ENCODE data around the gene P4HA1. TPM values are rescaled to one million over a fixed set of nuclear protein-coding genes. Genes with fewer than 3 reads are reported as not detected.

P4HA1 gene
- total and polyA plus RNA-seq, 10 donors, result 5.3 to 74.1 (median 28.0) TPM

GRCh38 chr10:73019100-73019499 is 77.6 kb downstream of the P4HA1 start:
- H3K27me3 ChIP-seq (replicated peaks in 1 of 7), result no peaks in the 10 kb centered on the region
- H3K4me1 ChIP-seq, result no peaks in the 10 kb centered on the region
- TF ChIP-seq CTCF (IDR thresholded peaks at IDR 0.05 in 8 of 11, conservative IDR thresholded peaks at IDR 0.05 in 3 of 11), result no peak
- no peak for TF ChIP-seq POLR2A (IDR thresholded peaks at IDR 0.05)
- TF ChIP-seq POLR2AphosphoS5 (IDR thresholded peaks at IDR 0.05), result no peak
- H3K4me3 ChIP-seq, result no peak overlapping the region
- H3K36me3 ChIP-seq, result peaks cover 0 to 88% (median 35%) of the 10 kb centered on the region in 6 donors
- no peak overlapping the region for H3K27ac ChIP-seq
- no peaks in the 10 kb centered on the region for H3K9me3 ChIP-seq
- DNase-seq, result no peak
- intact Hi-C loops (cut with DNase I; ENCODE audit: low total_unique reads), result no loop called here
- WGBS, 5 donors, result 91 to 99% (median 95%) methylated on average over 1 of the region's 1 CpG

GRCh38 chr10:73018632-73019031 is 78.0 kb downstream of the P4HA1 start:
- no peak overlapping the region for H3K27ac ChIP-seq
- H3K9me3 ChIP-seq, result no peaks in the 10 kb centered on the region
- 89 to 100% (median 100%) methylated on average over 1 of the region's 1 CpG for WGBS, 5 donors
- H3K4me1 ChIP-seq, result no peaks in the 10 kb centered on the region
- intact Hi-C loops (cut with DNase I; ENCODE audit: low total_unique reads), result no loop called here
- no peak for DNase-seq
- TF ChIP-seq POLR2AphosphoS5 (IDR thresholded peaks at IDR 0.05) (no peak), CTCF (IDR thresholded peaks at IDR 0.05 in 8 of 11, conservative IDR thresholded peaks at IDR 0.05 in 3 of 11) (no peak), POLR2A (IDR thresholded peaks at IDR 0.05) (no peak)
- H3K4me3 ChIP-seq, result no peak overlapping the region
- peaks cover under 1 to 89% (median 38%) of the 10 kb centered on the region in 6 donors for H3K36me3 ChIP-seq
- H3K27me3 ChIP-seq (replicated peaks in 1 of 7), result no peaks in the 10 kb centered on the region

- DNase-seq, result no peak
- H3K27ac ChIP-seq, result no peak overlapping the region
- no peaks in the 10 kb centered on the region for H3K27me3 ChIP-seq (replicated peaks in 1 of 7)
- peaks cover 4 to 89% (median 44%) of the 10 kb centered on the region in 6 donors for H3K36me3 ChIP-seq
- H3K4me1 ChIP-seq, result no peaks in the 10 kb centered on the region
- TF ChIP-seq POLR2AphosphoS5 (IDR thresholded peaks at IDR 0.05) (no peak), CTCF (IDR thresholded peaks at IDR 0.05 in 8 of 11, conservative IDR thresholded peaks at IDR 0.05 in 3 of 11) (no peak), POLR2A (IDR thresholded peaks at IDR 0.05) (no peak)
- 87 to 100% (median 92%) methylated on average over 1 to 2 of the region's 2 CpGs for WGBS, 5 donors
- no peak overlapping the region for H3K4me3 ChIP-seq
- intact Hi-C loops (cut with DNase I; ENCODE audit: low total_unique reads), result no loop called here
- H3K9me3 ChIP-seq, result no peaks in the 10 kb centered on the region
These were observed 78.6 kb downstream of the P4HA1 start for GRCh38 chr10:73017955-73018480.

- no peak for TF ChIP-seq POLR2A (IDR thresholded peaks at IDR 0.05)
- TF ChIP-seq CTCF (IDR thresholded peaks at IDR 0.05 in 8 of 11, conservative IDR thresholded peaks at IDR 0.05 in 3 of 11), result no peak
- TF ChIP-seq POLR2AphosphoS5 (IDR thresholded peaks at IDR 0.05), result no peak
- Histone ChIP-seq H3K4me1 (no peaks in the 10 kb centered on the region), H3K4me3 (no peak overlapping the region), H3K27ac (no peak overlapping the region), H3K9me3 (no peaks in the 10 kb centered on the region), H3K36me3 (peaks cover 4 to 89% (median 52%) of the 10 kb centered on the region in 6 donors), H3K27me3 (replicated peaks in 1 of 7) (no peaks in the 10 kb centered on the region)
- intact Hi-C loops (cut with DNase I; ENCODE audit: low total_unique reads), result no loop called here
- WGBS, 5 donors, result 96 to 100% (median 97%) methylated on average over 2 of the region's 2 CpGs
- no peak for DNase-seq
These were observed 80.9 kb downstream of the P4HA1 start for GRCh38 chr10:73015779-73016178.

Measured in spleen (tissue), 11 donors.